ENCODE results near the gene LIFR. TPM values are rescaled to one million over a fixed set of nuclear protein-coding genes. Genes with fewer than 3 reads are reported as not detected.

LIFR gene
- total RNA-seq, 4 donors from 2014 or later: 3.1 to 72.9 (median 16.9) TPM

GRCh38 chr5:38590838-38591522, 34.5 kb upstream of the LIFR start:
- no peak for DNase-seq
- Histone ChIP-seq H3K36me3 (no peaks in the 10 kb centered on the region), H3K9me3 (no peaks in the 10 kb centered on the region), H3K27ac (no peak overlapping the region), H3K27me3 (no peaks in the 10 kb centered on the region), H3K4me3 (no peak overlapping the region), H3K4me1 (no peaks in the 10 kb centered on the region)
- WGBS, 2 donors: 70 to 77% methylated on average over 2 of the region's 2 CpGs
- TF ChIP-seq POLR2A (IDR thresholded peaks at IDR 0.05): no peak
- no peak for TF ChIP-seq CTCF (IDR thresholded peaks at IDR 0.05)
- intact Hi-C loops (cut with DNase I): no loop called here

GRCh38 chr5:38589629-38590028, 33.2 kb upstream of the LIFR start:
- Histone ChIP-seq H3K27me3 (no peaks in the 10 kb centered on the region), H3K4me3 (no peak overlapping the region), H3K4me1 (no peaks in the 10 kb centered on the region), H3K27ac (no peak overlapping the region), H3K9me3 (no peaks in the 10 kb centered on the region), H3K36me3 (no peaks in the 10 kb centered on the region)
- 71 to 78% methylated on average over 4 of the region's 4 CpGs for WGBS, 2 donors
- TF ChIP-seq CTCF (IDR thresholded peaks at IDR 0.05) (no peak), POLR2A (IDR thresholded peaks at IDR 0.05) (no peak)
- intact Hi-C loops (cut with DNase I): no loop called here
- no peak for DNase-seq

- H3K27me3 ChIP-seq: no peaks in the 10 kb centered on the region
- TF ChIP-seq CTCF (IDR thresholded peaks at IDR 0.05) (no peak), POLR2A (IDR thresholded peaks at IDR 0.05) (no peak)
- no peak overlapping the region for H3K4me3 ChIP-seq
- no peak overlapping the region for H3K27ac ChIP-seq
- no peaks in the 10 kb centered on the region for H3K9me3 ChIP-seq
- H3K36me3 ChIP-seq: no peaks in the 10 kb centered on the region
- WGBS, 2 donors: 69 to 77% methylated on average over 6 of the region's 6 CpGs
- no peak for DNase-seq
- intact Hi-C loops (cut with DNase I): no loop called here
- H3K4me1 ChIP-seq: no peaks in the 10 kb centered on the region
Measured at GRCh38 chr5:38585816-38586215, 29.4 kb upstream of the LIFR start.

GRCh38 chr5:38583500-38583899, 27.1 kb upstream of the LIFR start:
- H3K27me3 ChIP-seq: peaks cover 0 to 6% (median 0%) of the 10 kb centered on the region in 4 donors
- WGBS, 2 donors: 64 to 85% methylated on average over 1 of the region's 1 CpG
- no peaks in the 10 kb centered on the region for H3K9me3 ChIP-seq
- TF ChIP-seq CTCF (IDR thresholded peaks at IDR 0.05): no peak
- TF ChIP-seq POLR2A (IDR thresholded peaks at IDR 0.05): no peak
- no peaks in the 10 kb centered on the region for H3K36me3 ChIP-seq
- H3K4me1 ChIP-seq: no peaks in the 10 kb centered on the region
- intact Hi-C loops (cut with DNase I): no loop called here
- DNase-seq: no peak
- H3K4me3 ChIP-seq: no peak overlapping the region
- no peak overlapping the region for H3K27ac ChIP-seq

- 55 to 65% methylated on average over 5 of the region's 5 CpGs for WGBS, 2 donors
- H3K9me3 ChIP-seq: no peaks in the 10 kb centered on the region
- H3K4me1 ChIP-seq: no peaks in the 10 kb centered on the region
- no peak overlapping the region for H3K27ac ChIP-seq
- DNase-seq: no peak
- no peaks in the 10 kb centered on the region for H3K36me3 ChIP-seq
- H3K4me3 ChIP-seq: no peak overlapping the region
- TF ChIP-seq POLR2A (IDR thresholded peaks at IDR 0.05) (no peak), CTCF (IDR thresholded peaks at IDR 0.05) (no peak)
- intact Hi-C loops (cut with DNase I): no loop called here
- H3K27me3 ChIP-seq: peaks cover 0 to 6% (median 0%) of the 10 kb centered on the region in 4 donors
Measured at GRCh38 chr5:38582975-38583319, 26.5 kb upstream of the LIFR start.
